GM18508 (cell line): ENCODE data around the gene HLA-E.
"Not testable (repeated sequence)": the region's sequence is repeated elsewhere in the genome, so short reads cannot be mapped to it uniquely, and the experiment has no call there.

Experiments used
- ATAC-seq: cut with Tn5 transposase; IDR thresholded peaks from one replicate; pipeline ENCODE4 v1.9.1; 2021; ENCODE audit warnings: moderate number of reproducible peaks; ENCODE audit not compliant: insufficient read depth, unreplicated experiment

Gene HLA-E

DNA sequence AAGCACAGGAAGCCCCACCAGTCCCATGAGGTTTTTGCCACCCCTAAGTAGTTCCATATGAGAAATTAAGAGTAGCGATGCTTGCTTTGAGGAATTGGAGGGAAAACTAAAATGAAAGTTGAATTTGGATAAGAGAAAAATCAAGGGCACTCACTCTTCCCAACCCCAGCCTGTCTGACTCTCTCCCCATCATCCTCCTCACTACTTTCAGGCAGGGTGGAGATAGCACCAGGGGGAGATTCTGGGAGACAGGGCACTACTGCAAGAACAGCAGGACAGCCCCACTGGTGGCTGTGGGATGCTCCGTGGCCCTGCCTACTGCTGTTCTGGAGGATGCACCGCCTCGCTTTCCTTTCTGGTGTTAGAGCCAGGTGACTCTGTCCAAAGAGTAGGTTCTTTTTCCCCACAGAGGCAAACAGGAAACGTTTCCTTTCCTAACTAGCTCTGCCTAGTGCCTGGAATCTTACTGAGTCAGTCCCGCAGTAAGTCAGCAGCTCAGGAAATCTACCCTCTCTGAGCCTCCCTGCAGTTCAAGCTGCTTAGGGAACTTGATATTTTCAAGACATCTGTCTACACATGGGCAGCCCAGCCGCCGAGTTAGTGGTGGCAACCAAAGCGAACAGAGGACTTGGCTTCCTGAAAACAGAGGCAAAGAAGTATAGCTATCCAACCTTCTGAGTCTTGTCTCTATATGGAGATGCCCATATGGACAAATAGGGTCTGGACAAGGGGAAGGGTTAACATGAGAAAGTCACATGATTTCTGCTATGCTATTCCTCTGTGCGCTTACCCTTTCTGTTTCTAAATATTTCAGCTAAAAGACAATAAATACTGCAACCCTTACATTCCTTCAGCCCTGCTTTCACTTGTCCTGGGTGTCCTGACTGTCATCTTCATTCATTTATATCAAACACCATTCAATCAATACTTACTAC, 11.4 kb downstream of the HLA-E start:
- no peak for ATAC-seq

DNA sequence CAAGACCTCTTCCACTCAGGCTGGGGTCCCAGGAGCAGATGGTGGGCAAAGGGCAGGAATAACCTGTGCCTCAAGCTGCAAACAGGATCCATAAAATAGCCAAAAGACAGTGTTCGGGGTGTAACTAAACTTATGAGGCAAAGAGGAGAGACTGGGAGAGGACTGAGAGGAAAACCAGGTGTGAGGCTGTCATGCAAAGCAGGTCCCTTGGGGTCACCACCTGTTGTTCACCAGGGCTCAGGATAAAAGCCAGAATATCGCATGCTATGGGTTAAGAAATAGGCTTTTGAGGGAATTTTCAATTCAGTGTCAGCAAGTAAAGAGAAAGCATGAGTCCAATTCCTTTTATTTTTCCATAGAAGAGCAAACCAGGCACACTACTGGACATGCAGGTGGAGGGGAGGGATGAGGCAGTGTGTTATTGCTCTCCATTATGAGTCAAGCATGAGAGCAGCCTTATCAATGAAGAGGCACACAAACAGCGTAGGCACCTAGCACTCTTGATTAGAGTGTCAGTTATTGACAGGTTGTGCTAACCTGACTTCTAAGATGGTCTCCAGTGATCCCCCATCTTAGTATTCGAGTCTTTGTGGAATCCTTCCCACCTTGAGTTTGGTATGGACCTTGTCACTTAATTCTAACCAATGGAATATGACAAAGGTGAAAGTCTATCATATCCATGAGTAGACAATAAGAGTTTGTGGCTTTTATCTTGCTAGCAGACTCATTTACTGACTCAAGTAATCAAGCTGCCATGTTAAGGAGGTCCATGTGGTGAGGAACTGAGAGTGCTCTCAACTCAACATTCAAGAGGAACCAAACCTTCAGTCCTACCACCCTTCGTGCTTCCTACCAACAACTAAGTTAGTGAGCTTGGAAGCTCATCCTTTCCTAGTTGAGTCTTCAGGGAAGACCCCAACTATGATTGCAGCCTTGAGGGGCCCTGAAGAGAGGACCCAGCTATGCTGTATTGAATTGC, 18.8 kb downstream of the HLA-E start:
- no peak for ATAC-seq

DNA sequence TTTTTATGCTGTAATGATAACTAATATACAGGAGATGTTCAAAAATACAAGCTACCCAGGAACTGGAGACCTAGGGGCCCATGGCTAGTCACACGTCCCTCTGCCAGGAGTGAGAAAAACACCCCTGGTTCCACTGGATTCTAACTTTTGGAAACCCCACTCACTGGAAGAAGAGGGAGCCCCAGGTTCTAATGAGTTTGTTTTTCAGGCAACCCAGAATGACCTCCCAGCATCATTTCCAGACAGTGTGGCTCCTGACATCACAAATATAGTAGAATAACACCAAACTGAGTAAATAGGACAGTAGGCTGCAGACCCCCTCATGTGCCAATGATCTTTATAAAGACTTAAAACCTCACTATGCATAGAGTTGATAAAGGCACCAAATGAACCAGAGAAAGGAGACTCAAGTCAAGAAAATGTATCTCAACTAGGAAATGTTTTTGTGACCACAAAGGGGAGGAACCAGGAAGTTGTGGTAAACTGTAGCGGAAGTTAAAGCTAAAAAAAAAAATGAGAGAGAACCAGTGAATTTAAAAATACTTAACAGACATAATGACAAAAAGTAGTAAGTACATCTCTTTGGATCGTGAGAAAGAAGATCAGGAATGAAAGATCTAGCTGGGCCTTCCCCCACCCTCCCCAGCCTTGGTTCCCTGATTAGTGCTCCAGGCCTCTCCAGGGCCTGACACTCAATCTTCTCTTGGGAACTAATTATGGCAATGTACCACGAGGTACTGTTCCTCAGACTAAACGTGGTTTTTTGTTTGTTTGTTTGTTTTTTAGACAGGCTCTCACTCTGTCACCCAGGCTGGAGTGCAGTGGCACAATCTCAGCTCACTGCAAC, 19.8 kb downstream of the HLA-E start:
- no peak for ATAC-seq

DNA sequence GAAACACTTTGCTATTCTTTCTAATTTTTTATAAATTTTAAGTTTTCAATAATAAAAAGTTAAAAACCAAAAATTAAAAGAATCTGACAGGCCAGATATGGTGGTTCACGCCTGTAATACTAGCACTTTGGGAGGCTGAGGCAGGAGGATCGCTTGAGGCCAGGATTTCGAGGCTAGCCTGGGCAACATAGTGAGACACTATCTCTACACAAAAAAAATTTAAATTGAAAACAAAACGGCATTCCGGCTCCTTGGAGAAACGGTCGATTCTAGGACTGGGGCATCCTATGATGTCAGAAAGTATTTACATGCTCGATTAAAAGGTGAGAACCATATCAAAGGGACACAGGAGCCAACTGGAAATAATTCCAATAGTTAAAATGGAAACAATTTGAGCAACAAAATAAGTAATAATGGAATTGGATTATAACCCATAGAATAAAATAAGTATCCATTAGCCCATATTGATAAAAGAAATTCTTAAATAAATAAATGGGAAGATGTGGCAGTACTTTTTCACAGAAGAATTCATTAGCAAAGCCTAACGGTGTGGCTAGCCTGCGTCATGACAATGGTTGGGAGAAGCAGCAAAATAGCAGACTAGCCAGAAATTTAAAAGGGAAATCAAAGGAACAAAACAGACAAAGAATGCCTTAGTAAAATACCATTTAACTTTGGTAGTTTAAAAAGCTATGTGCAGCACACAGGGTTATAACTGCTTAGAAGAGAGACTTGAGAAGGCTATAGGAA, 21.3 kb downstream of the HLA-E start:
- ATAC-seq, result no peak

DNA sequence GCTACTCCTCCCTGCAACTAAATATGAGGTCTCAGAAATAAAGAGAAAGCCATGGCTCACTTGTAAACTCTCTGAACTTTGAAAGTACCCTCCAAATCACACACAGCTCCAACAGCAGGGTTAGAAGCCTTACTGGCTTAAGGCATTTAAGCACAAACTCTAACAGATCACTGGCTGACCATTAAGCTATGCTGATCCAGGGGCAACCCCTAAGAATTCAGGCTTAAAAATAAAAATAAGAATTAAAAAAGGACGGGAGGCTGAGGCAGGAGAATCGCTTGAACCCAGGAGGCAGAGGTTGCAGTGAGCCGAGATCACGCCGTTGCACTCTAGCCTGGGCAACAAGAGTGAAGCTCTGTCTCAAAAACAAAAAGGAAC, 21.8 kb downstream of the HLA-E start:
- ATAC-seq, result no peak

DNA sequence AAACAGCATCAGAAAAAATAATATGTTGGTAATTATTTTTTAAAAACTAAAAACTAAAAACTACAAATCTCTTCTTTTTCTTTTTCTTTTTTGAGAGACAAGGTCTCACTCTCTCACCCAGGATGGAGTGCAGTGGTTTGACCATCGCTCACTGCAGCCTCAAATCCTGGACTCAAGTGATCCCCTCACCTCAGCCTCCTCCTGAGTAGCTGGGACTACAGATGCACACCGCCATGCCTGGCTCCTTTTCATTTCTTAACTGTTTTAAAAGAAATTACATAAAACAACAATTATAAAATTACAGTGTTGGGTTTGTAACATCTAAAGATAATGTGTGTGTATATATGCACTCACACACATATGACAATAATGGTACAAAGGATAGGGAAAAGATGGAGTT, 24.1 kb downstream of the HLA-E start:
- no peak for ATAC-seq

DNA sequence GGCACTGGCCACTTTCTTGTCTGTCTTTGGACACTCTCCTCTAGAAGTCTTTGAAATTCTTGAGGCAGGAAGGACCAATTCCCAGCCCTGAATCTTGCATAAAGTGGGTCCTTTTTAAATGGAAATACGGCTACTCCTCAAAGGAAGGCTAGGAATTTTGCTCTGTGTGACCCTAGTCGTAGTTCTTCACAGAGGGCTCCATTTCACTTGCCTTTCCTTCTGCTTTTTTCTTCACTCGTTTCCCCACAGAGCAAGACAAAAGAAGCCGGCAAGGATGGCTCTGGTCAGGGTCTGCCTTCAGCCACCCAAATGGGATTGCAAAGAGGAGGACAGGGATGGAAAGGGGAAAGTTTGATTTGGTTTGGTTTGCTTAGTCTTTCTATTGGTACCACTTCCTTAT, 25.8 kb downstream of the HLA-E start:
- ATAC-seq, result no peak

DNA sequence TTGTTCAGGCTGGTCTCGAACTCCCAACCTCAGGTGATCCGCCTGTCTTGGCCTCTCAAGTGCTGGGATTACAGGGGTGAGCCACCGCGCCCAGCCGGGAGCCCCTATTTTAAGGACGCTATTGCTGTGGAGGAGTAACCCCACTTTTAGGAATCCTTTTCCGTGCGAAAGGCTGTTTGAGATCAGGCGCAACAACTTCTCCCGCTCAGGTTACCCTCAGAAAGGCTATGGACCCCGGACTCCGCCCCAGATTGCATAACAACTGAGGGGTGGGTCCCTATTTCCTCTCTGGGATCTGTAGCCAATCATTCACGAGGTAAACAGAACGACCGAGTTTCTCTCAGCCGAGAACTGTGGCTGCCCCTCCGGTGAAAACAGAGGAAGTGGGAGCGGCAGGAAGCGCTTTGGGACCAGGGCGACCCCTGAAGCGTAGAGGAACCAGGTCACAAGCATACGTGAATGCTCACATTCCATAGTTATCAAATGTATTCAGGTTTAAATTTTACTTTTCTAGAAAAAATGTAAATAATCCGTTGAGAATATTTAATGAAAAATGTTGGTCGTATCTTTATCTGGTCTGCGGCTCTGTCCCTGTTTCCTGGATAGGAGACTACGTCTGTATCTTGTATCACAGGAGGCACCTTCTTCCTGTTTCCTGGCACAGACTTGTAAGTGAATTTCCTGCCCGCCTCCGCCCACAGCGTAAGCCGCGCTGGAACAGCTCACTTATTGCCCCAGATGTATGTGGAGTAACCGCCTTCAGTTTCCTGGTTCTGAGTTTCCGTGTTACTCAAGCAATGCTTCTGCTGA, 26.8 kb downstream of the HLA-E start:
- ATAC-seq, result no peak

DNA sequence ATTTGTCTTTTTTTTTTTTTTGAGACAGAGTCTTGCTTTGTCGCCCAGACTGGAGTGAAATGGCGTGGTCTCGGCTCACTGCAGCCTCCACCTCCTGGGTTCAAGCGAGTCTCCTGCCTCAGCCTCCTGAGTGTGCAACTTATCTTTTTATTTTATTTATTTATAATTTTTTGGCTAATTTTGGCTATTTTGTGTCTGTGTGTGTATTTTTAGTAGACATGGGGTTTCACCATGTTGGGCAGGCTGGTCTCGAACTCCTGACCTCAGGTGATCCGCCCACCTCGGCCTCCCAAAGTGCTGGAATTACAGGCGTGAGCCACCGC, 27.4 kb downstream of the HLA-E start:
- ATAC-seq, result not testable (repeated sequence)

DNA sequence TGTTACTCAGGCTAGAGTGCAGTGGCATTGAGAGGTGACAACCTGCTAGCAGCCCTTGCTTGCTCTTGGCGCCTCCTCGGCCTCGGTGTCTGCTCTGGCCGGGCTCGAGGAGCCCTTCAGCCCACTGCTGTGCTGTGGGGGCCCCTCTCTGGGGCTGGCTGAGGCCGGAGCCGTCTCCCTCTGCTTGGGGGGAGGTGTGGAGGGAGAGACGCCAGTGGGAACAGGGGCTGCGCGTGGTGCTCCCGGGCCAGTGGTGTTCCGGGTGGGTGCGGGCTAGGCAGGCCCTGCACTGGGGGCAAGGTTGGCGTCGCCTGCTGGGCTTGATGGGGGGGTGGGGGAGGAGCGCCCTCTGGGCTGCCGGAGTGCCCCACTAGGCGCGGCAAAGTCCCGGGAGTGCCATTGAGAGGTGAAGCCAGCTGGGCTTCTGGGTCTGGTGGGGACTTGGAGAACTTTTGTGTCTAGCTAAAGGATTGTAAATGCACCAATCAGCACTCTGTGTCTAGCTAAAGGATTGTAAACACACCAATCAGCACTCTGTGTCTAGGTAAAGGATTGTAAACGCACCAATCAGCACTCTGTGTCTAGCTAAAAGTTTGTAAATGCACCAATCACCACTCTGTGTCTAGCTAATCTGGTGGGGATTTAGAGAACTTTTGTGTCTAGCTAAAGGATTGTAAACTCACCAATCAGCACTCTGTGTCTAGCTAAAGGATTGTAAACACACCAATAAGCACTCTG, 28.6 kb downstream of the HLA-E start:
- not testable (repeated sequence) for ATAC-seq

DNA sequence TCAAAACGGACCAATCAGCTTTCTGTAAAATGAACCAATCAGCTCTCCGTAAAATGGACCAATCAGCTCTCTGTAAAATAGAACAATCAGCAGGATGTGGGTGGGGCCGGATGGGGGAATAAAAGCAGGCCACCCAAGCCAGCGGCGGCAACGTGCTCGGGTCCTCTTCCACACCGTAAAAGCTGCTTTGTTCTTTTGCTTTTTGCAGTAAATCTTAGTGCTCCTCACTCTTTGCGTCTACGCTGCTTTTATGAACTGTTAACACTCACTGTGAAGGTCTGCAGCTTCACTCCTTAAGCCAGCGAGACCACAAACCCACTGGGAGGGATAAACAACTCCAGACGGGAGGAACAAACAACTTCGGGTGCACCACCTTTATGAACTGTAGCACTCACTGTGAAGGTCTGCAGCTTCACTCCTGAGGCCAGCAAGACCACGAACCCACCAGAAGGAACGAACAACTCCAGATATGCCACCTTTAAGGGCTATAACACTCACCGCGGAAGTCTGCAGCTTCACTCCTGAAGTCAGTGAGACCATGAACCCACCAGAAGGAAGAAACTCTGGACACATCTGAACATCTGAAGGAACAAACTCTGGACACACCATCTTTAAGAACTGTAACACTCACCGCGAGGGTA, 29.3 kb downstream of the HLA-E start:
- not testable (repeated sequence) for ATAC-seq

DNA sequence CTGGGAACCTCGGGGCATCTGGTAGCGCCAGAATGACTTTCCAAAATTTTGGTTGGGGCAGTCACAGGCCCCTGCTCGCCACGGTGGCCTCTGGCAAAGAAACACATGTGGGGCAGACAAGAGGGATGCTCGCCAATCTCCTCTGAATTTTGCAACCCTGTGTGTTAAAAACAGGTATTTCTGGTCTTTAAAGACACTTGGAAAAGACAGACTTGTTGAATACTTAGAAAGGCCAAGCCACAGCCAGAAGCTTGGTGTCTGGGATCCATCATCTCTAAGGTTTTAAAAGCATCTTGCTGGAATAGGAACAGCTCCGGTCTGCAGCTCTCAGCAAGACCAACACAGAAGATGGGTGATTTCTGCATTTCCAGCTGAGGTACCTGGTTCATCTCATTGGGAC, 31.2 kb downstream of the HLA-E start:
- no peak for ATAC-seq

DNA sequence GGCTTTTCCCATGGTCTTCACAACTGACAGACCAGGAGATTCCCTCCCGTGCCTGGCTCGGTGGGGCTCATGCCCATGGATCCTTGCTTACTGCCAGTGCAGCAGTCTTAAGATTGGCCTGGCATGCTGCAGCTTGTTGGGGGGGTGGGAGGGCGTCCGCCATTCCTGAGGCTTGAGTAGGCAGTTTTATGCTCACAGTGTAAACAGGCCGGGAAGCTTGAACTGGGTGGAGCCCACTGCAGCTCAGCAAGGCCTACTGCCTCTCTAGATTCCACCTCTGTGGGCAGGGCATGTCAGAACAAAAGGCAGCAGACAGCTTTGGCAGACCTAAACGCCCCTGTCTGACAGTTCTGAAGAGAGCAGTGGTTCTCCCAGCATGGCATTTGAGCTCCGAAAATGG, 31.8 kb downstream of the HLA-E start:
- not testable (repeated sequence) for ATAC-seq

DNA sequence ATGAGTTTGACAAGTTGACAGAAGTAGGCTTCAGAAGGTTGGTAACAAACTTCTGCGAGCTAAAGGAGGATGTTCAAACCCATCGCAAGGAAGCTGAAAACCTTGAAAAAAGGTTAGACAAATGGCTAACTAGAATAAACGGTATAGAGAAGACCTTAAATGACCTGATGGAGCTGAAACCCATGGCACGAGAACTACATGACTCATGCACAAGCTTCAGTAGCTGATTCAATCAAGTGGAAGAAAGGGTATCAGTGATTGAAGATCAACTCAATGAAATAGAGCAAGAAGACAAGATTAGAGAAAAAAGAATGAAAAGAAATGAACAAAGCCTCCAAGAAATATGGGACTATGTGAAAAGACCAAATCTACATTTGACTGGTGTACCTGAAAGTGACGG, 32.6 kb downstream of the HLA-E start:
- not testable (repeated sequence) for ATAC-seq

DNA sequence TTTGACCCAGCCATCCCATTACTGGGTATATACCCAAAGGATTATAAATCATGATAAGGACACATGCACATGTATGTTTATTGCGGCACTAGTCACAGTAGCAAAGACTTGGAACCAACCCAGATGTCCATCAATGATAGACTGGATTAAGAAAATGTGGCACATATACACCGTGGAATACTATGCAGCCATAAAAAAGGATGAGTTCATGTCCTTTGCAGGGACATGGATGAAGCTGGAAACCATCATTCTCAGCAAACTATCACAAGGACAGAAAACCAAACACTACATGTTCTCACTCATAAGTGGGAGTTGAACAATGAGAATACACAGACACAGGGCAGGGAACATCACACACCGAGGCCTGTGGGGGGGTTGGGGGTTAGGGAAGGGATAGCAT, 37.1 kb downstream of the HLA-E start:
- not testable (repeated sequence) for ATAC-seq

DNA sequence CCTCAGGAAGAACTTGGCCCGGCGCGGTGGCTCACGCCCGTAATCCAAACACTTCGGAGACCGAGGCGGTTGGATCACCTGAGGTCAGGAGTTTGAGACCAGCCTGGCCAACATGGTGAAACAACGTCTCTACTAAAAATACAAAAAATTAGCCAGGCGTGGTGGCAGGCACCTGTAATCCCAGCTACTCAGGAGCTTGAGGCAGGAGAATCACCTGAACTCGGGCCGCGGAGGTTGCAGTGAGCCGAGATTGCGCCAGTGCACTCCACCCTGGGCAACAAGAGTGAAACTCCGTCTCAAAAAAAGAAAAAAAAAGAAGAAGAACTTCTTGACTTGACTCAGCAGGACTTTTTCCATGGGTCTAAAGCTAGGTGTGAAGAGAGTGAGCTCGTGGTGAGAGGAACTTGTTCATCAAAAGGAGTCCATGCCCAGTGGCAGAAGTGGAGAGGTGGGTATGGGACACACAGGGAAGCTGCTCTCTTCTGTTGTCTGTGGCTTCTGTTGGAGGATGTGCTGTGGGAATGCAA, 40.1 kb downstream of the HLA-E start:
- peak; percentile 49 for ATAC-seq

DNA sequence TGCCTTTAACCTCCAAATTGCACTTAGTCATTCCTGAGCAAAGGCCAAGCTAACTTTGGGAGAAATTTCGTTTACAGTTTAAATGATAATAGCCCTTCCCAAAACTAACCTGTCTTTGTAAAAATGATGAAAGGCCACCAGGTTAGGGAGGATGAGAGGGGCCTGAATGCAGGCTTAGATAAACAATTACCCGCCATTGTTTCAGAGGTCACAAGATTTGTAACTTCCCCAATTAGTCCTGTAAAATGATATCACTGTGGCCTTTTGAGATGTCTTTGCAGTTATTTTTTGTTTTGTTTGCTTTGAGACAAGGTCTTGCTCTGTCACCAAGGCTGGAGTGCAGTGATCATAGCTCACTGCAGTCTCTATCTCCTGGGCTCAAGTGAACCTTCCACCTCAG, 40.7 kb downstream of the HLA-E start:
- ATAC-seq, result no peak
